MG63 (cell line): ENCODE results near the gene TMEM145. TPM values are rescaled to one million over a fixed set of nuclear protein-coding genes. Genes with fewer than 3 reads are reported as not detected.

ENCODE experiments used
- DNase-seq: peaks from one replicate; pipeline ENCODE4 v3.0.0-alpha.2; 2020
- H3K27me3 ChIP-seq: fragments of 250-450 bp; sonication (Bioruptor Pico); 2 replicates; pipeline ENCODE4 v1.5.1; 2020; ENCODE audit warnings: mild to moderate bottlenecking, moderate library complexity
- H3K36me3 ChIP-seq: fragments of 250-450 bp; sonication (Bioruptor Pico); 2 replicates; pipeline ENCODE4 v1.5.1; 2020; ENCODE audit warnings: mild to moderate bottlenecking, moderate library complexity
- H3K4me3 ChIP-seq: fragments of 250-450 bp; sonication (Bioruptor Pico); 2 replicates; pipeline ENCODE4 v1.5.1; 2020; ENCODE audit warnings: mild to moderate bottlenecking, moderate library complexity
- H3K9me3 ChIP-seq: fragments of 250-450 bp; sonication (Bioruptor Pico); 2 replicates; pipeline ENCODE4 v1.5.1; 2020; ENCODE audit warnings: mild to moderate bottlenecking, moderate library complexity
- total RNA-seq: library from RNA; depleted of rRNA; stranded (reverse); fragments of >200 nt; shearing (Covaris generic); gene quantifications from 2 replicates; pipeline ENCODE4 v1.2.3, GENCODE V29; 2014; ENCODE audit warnings: low replicate concordance

TMEM145 gene
- total RNA-seq, 1 experiment from 2014 or later: 0.86 TPM

DNA sequence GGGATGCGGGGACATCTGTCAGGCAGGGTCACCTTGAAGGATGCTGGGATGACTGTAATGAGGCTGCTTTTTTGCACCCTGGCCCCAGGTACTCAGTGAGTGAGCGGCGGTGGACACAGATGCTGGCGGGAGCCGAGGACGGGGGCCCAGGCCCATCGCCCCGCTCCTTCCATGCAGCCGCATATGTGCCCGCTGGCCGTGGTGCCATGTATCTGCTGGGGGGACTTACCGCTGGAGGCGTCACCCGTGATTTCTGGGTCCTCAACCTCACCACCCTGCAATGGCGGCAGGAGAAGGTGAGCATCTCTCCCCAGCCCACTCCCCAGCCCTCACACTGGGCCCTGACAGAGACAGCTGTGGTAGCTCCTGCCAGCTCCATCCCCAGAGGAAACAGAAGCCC is 43.6 kb downstream of the TMEM145 start:
- Histone ChIP-seq H3K27me3 (no peaks in the 10 kb centered on the region), H3K4me3 (no peak overlapping the region)
- DNase-seq: no peak

GRCh38 chr19:42357290-42357689 is 44.2 kb downstream of the TMEM145 start:
- H3K4me3 ChIP-seq: no peak overlapping the region

More for the DNA sequence above, 43.6 kb downstream of the TMEM145 start:
- peaks cover 11% of the 10 kb centered on the region for H3K36me3 ChIP-seq
- no peaks in the 10 kb centered on the region for H3K9me3 ChIP-seq

DNA sequence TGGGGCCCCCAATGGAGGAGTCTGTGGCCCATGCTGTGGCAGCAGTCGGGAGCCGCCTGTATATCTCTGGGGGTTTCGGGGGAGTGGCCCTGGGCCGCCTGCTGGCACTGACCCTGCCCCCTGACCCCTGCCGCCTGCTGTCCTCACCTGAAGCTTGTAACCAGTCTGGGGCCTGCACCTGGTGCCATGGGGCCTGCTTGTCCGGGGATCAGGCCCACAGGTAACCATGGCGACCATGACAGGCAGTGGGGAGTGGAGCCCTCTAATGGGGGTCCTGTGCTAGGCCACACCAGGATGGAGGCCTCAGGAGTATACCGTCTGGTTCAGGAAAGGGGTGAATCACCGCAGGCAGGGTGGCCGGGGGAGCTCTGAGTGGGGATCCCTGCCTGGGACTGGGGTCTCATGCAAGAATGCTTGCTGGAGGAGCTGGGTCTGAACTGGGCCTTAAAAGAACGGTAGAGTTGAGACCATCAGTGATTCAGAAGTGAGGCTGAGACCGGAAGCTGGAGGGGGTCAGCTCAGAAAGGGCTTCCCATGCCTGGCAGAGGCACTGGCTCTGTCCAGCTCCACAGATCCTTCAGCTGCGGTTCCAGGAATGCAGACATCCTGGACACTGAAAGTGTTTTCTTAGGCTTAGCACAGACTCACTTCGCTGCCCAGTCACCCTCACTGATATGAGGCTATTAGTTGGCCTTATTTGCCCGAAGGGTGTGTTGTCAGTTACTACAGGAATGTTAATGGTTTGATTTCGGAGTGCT is 47.9 kb downstream of the TMEM145 start:
- H3K9me3 ChIP-seq: peaks cover 12% of the 10 kb centered on the region
- H3K36me3 ChIP-seq: peaks cover 32% of the 10 kb centered on the region
- no peaks in the 10 kb centered on the region for H3K27me3 ChIP-seq
- DNase-seq: no peak
- no peak overlapping the region for H3K4me3 ChIP-seq

More at GRCh38 chr19:42357290-42357689, 44.2 kb downstream of the TMEM145 start:
- no peak for DNase-seq
- H3K27me3 ChIP-seq: no peaks in the 10 kb centered on the region
- peaks cover 12% of the 10 kb centered on the region for H3K36me3 ChIP-seq
- H3K9me3 ChIP-seq: no peaks in the 10 kb centered on the region; the same call in 1 of the 2 replicates

DNA sequence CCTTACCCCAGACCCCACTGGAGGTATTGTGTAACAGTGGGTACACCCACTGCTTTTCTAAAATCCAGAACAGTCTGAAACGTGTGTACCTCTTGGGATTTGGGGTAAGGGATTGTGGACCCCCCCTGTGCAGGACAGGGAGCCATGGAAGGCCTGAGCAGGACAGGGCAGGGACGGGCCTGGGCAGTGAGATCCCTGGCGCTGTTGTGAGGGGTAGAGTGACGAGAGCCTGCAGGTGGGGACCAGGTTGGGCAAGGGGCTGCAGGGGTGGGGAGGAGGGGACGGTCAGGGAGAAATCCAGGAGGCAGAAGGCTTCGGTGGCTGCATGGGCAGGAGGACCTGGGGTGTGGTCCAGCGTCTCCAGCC is 48.4 kb downstream of the TMEM145 start:
- peaks cover 12% of the 10 kb centered on the region for H3K9me3 ChIP-seq
- H3K4me3 ChIP-seq: no peak overlapping the region
- no peaks in the 10 kb centered on the region for H3K27me3 ChIP-seq
- H3K36me3 ChIP-seq: peaks cover 33% of the 10 kb centered on the region
- no peak for DNase-seq

DNA sequence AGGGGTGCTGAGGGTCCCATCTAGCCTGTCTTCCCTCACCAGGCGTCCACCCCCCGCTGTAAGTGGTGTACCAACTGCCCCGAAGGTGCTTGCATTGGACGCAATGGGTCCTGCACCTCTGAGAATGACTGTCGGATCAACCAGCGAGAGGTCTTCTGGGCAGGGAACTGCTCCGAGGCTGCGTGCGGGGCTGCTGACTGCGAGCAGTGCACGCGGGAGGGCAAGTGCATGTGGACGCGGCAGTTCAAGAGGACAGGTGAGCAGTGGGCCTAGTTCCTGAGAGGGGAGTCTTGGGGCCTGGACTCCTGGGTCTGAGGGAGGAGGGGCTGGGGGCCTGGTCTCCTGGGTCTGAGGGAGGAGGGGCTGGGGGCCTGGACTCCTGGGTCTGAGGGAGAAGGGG is 49.2 kb downstream of the TMEM145 start:
- Histone ChIP-seq H3K4me3 (no peak overlapping the region), H3K36me3 (peaks cover 35% of the 10 kb centered on the region), H3K27me3 (no peaks in the 10 kb centered on the region), H3K9me3 (peaks cover 12% of the 10 kb centered on the region)
- no peak for DNase-seq

DNA sequence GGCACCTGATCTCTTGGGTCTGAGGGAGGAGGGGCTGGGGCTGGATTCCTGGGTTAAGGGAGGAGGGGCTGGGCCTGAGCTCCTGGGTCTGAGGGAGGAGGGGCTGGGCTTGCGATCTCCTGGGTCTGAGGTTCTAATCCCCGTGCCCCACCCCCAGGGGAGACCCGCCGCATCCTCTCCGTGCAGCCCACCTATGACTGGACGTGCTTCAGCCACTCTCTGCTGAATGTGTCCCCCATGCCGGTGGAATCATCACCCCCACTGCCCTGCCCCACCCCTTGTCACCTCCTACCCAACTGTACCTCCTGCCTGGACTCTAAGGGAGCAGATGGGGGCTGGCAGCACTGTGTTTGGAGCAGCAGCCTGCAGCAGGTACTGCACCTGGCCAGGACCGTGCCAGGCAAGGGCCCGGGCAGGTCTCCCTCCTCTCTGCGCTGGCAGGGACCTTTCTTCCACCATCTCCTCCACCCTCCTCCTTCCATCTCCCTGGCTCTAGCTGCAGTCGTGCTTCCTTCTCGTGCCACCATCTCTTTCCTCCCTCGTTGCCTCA is 49.9 kb downstream of the TMEM145 start:
- Histone ChIP-seq H3K9me3 (peaks cover 12% of the 10 kb centered on the region), H3K36me3 (peaks cover 39% of the 10 kb centered on the region), H3K4me3 (no peak overlapping the region), H3K27me3 (no peaks in the 10 kb centered on the region)
- DNase-seq: no peak

DNA sequence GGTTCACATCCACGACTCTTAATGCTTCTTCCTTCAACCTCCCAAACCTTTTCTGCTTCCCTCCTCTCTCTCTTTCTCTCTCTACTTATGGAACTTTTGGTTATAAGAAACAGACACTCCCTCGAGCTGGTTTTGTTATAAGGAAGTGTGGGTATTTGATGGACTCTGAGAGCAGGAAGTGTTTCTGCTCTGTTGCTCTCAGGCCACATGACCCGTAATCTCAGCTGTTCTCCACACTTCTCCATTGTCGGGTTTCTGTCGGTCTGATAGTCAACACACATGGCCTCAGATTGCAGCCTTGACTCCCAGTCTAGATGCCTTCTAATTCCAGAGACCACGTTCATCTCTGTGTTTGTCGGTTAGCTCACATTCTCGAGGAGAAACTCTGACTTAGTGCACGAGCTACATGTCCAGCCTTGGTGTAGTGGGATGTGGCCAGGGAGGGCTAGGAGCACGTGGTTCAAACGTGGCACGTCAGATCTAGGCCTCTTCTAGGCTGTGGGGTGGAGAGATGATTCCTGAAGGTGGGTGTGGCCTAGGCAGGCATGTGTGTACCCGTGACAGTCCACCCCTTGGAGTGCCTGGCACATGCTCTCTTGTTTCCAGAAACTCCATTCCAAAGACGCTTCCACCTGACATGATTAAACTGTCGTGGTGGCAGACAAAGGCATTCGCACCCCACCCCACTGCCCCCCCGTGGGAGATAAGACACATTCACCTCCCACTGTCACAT is 50.7 kb downstream of the TMEM145 start:
- Histone ChIP-seq H3K4me3 (no peak overlapping the region), H3K9me3 (peaks cover 12% of the 10 kb centered on the region), H3K27me3 (no peaks in the 10 kb centered on the region), H3K36me3 (peaks cover 39% of the 10 kb centered on the region)
- DNase-seq: no peak

GRCh38 chr19:42366673-42367072 is 53.6 kb downstream of the TMEM145 start:
- no peak for DNase-seq
- peaks cover 34% of the 10 kb centered on the region for H3K36me3 ChIP-seq
- no peaks in the 10 kb centered on the region for H3K27me3 ChIP-seq
- peaks cover 12% of the 10 kb centered on the region for H3K9me3 ChIP-seq
- H3K4me3 ChIP-seq: no peak overlapping the region

GRCh38 chr19:42367929-42368328 is 54.8 kb downstream of the TMEM145 start:
- peaks cover 30% of the 10 kb centered on the region for H3K36me3 ChIP-seq
- DNase-seq: no peak
- no peaks in the 10 kb centered on the region for H3K27me3 ChIP-seq
- H3K4me3 ChIP-seq: no peak overlapping the region
- H3K9me3 ChIP-seq: peaks cover 12% of the 10 kb centered on the region

GRCh38 chr19:42368360-42368759 is 55.3 kb downstream of the TMEM145 start:
- H3K36me3 ChIP-seq: peaks cover 26% of the 10 kb centered on the region
- DNase-seq: no peak
- peaks cover 8% of the 10 kb centered on the region for H3K9me3 ChIP-seq
- no peak overlapping the region for H3K4me3 ChIP-seq
- H3K27me3 ChIP-seq: no peaks in the 10 kb centered on the region

DNA sequence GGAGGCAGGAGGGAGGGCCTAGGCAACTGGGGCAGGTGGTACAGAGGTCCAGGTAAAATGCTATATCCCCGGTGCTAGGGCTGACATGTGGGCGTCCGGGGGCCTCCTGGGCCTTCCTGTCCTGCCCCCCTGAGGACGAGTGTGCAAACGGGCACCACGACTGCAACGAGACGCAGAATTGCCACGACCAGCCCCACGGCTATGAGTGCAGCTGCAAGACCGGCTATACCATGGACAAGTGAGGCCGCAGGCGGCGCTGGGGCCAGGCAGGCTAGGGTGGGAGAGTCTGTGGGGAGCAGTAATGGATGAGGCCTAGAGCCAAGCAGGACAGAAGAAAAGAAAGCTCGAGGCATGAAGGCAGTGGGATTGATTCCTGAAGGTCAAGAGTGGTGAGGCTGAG is 55.7 kb downstream of the TMEM145 start:
- DNase-seq: no peak
- Histone ChIP-seq H3K27me3 (no peaks in the 10 kb centered on the region), H3K9me3 (peaks cover 6% of the 10 kb centered on the region)

DNA sequence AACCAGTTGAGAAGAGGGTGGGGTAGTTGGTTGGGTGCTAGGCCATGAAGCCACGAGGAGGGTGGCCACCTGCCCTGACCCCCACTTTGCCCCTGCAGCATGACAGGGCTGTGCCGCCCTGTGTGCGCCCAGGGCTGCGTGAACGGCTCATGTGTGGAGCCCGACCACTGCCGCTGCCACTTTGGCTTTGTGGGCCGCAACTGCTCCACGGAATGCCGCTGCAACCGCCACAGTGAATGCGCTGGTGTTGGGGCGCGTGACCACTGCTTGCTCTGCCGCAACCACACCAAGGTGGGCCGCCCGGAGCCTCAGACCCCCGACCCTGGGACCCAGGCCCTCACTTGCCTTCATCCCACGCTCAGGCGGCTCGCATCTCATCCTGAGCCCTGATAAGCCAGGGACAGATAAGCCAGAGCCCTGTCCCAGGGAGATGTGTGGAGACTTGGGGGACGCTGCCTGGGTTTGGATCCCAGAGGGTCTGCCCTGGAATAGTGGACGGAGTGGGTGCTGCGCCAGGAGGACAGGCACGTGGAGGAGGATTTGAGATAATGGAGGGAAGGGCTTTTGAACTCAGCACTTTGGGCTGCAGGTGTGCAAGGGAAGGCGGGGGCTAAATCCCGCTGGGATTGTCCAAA is 56.4 kb downstream of the TMEM145 start:
- Histone ChIP-seq H3K36me3 (peaks cover 14% of the 10 kb centered on the region), H3K27me3 (no peaks in the 10 kb centered on the region), H3K4me3 (no peak overlapping the region), H3K9me3 (no peaks in the 10 kb centered on the region; the same call in 1 of the 2 replicates)
- DNase-seq: no peak

More for the DNA sequence above, 55.7 kb downstream of the TMEM145 start:
- Histone ChIP-seq H3K36me3 (peaks cover 21% of the 10 kb centered on the region), H3K4me3 (no peak overlapping the region)

- no peak for DNase-seq
- Histone ChIP-seq H3K36me3 (peaks cover 8% of the 10 kb centered on the region), H3K9me3 (no peaks in the 10 kb centered on the region; the same call in 1 of the 2 replicates), H3K4me3 (no peak overlapping the region), H3K27me3 (no peaks in the 10 kb centered on the region)
These were observed 57.0 kb downstream of the TMEM145 start for GRCh38 chr19:42370068-42370520.

DNA sequence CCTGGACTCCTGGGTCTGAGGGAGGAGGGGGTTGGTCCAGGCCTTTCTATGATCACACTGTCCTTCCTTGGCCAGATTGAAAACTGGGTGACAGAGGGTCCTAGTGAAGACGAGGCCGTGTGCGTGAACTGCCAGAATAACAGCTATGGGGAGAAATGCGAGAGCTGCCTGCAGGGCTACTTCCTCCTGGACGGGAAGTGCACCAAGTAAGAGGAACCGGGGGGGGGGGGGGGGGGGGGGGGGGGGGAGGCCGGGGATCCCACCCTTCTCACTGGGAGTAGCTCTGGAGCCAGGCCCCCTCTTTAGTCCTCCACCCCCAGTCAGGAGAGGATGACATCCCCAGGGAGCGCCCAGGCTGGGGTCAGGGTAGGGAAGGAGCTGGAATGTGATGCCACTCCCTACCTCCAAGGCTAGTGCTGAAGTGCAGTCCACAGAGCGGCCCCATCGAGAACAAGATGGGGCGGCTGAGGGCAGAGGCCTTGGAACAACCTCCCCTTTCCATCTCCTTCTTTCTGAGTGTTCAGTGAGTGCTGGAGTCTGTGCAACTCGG is 57.6 kb downstream of the TMEM145 start:
- H3K9me3 ChIP-seq: no peaks in the 10 kb centered on the region; the same call in 1 of the 2 replicates
- no peak for DNase-seq
- H3K36me3 ChIP-seq: peaks cover 7% of the 10 kb centered on the region; the same call in 1 of the 2 replicates
- no peaks in the 10 kb centered on the region for H3K27me3 ChIP-seq
- no peak overlapping the region for H3K4me3 ChIP-seq
